Stimulated activated CD4-positive, alpha-beta T cell treated with anti-CD3 and anti-CD28 coated beads, Interleukin-1b, Interleukin-23, amount 100 ng/mL, for 48 hours (primary cell): Measurements from ENCODE around the gene ABO.
"Not testable (repeated sequence)": the region's sequence is repeated elsewhere in the genome, so short reads cannot be mapped to it uniquely, and the experiment has no call there.

ENCODE experiments used
- DNase-seq: peaks from one replicate; pipeline ENCODE4 v3.0.0-alpha.2; 2020

Gene ABO

DNA sequence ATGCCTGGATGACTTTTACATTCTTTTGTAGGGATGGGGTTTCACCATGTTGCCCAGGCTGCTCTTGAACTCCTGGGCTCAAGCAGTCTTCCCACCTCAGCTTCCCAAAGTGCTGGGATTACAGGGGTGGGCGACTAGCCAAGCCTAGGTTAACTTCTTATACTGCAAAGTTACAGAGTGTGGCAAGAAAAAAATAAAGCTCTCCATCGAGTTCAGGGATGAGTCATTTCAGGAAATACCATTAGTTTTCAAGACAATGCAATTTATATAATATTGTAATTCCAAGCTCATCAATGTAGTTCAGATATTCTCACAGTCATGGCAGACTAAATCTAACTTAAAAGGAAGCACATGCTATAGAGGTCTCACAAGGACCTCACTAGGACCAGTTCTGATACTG lies 11.5 kb upstream of the ABO start:
- no peak for DNase-seq

GRCh38 chr9:133285252-133285775 lies 10.3 kb upstream of the ABO start:
- no peak for DNase-seq

- DNase-seq = no peak
Observed at GRCh38 chr9:133284362-133284761, 9.4 kb upstream of the ABO start.

GRCh38 chr9:133283255-133284032 lies 8.4 kb upstream of the ABO start:
- not testable (repeated sequence) for DNase-seq

GRCh38 chr9:133282464-133283238 lies 7.7 kb upstream of the ABO start:
- no peak for DNase-seq

GRCh38 chr9:133280392-133280791 lies 5.4 kb upstream of the ABO start:
- no peak for DNase-seq

DNA sequence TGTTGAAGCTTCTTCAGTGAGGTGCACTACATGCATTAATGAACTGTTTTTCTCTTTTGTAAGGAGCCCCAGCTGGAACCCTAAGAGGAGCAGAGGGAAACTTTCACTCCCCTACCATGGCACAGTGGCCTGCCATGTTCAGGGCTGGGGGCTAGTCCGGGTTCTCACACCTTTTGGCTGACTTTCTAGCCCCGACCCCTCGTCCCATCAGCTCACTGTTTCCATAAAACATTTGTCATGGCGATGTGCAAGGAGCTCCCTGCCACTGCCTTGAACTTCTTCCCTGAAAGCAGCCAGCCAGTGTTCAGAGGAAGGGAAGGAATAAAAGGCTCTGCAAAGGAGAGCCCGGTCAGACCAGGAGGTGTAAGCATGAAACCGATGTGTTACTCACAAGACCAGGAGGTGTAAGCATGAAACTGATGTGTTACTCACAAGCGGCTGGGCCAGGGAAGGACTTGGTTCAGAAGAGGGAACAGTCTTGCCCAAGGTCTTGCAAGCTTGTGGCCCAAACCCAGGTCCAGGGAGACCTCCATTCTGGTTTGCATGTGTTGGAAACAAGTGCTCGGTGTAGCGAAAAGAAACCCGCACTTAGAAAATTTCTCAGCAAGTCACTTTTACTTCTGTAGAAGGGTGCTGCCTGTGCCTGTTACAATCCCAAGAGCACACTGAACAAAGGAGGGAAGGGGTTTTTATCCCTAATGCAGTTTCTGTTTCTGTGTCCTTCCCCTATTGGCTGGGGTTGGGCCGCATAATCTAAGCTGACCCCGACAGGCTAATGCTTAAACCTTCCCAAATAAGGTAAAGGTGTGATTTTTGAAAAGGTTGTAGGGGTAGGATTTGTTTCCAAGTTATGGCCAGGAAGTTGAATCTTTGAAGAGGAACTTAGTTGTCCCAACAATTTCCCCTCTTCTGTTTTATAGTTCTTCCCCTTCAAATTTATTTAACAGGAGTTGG lies 3.4 kb upstream of the ABO start:
- no peak for DNase-seq

DNA sequence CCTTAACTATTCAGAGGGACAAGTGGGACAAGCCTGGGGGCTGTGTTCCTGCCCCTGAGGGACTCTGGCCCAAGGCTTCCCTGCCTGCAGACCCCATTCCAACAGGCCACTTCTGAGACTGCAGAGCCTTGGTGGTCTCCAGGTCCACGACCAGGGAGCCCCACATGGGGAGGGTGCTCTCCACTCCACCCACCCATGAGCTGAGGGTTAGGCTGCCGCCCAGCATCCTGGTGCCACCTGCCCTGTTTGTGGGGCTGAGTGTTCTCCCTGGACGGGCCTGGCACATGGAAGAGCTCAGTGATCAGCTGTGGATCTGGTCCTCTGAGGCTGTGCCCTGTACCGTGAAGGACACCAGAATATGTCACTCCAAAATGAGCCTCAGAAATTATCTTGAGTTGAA lies 2.5 kb upstream of the ABO start:
- no peak for DNase-seq

GRCh38 chr9:133276923-133277322 lies 1.9 kb upstream of the ABO start:
- DNase-seq = no peak

- DNase-seq = no peak
Observed at GRCh38 chr9:133276001-133276884, 1.2 kb upstream of the ABO start.

DNA sequence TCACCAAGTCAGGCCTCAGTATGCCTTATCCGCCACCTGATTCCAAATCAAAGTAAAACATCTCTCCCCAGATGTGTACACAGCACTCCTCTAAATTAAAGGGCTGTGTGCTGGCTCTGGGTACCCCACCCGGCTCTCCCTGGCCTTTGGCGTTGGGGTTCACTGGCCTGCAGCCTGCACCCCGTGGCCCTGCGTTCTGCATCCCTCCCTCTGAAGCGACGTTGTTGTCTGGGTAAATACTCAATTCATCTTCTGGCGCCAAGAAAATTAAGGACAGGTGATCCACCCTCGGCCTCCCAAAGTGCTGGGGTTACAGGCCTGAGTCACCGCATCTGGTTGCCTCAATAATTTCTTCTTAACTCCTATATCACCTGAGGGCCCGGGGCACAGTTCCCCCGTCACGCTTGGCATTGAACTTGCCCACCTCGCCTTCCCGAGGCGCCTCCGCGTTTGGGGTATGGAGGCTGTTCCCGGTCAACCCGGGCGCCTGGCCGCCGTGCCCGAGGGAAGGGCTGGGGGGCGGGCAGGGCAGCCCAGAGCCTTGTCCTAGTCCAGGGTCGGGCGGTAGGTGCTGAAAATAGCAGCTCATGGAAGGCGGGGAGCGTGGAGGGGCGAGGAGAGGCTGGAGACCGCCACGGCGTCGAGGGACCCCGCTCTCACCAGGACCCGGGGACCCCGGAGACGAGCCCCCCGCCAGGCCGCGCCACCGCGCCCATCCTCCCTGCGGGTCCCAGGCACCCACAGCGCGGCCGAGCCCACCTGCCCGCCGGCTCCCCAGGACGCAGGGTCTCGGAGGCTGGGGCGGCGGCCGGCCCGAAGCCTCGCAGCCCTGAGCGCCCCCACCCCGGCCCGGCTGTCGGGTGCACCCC lies 531 bp downstream of the ABO start:
- no peak for DNase-seq

DNA sequence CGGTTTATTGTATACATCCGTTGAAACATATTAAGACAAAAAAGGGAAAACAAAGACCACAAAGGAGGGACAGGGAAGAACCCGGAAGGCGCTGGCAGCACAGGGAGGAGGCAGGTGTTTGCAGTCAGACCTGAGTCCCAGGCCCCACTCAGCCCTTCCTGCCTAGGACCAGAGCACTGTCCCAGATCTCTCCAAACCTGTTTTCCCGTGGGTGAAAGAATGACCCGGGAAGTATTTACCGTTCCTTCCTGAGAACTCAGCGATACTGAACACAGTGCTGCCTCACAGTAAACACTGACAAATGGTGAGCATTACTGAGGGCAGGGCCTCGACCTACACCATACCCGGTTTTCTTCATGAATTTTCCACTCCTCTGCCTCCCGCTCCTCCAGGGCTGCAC lies 1.2 kb downstream of the ABO start:
- no peak for DNase-seq

DNA sequence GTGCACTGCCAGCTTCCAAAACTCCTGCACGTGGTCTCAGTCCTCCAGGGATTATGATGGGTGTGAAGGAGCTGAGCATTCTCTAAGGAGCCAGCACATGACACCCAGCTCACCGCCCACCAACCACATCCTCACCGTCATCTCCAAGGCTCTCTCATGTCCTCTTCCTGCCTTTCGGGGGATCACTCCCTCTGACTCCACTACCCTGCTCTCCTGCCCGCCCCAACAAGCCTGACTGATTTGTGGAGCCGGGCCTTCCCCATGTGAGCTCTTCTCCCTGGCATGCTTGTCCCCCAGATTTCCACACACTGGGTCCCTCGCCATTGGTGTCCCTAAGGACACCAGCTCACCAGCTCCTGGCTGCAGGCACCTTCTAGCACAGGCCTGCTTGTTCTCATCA lies 1.9 kb downstream of the ABO start:
- no peak for DNase-seq

GRCh38 chr9:133269537-133270362 lies 5.3 kb downstream of the ABO start:
- DNase-seq = no peak

GRCh38 chr9:133269136-133269535 lies 5.9 kb downstream of the ABO start:
- not testable (repeated sequence) for DNase-seq

DNA sequence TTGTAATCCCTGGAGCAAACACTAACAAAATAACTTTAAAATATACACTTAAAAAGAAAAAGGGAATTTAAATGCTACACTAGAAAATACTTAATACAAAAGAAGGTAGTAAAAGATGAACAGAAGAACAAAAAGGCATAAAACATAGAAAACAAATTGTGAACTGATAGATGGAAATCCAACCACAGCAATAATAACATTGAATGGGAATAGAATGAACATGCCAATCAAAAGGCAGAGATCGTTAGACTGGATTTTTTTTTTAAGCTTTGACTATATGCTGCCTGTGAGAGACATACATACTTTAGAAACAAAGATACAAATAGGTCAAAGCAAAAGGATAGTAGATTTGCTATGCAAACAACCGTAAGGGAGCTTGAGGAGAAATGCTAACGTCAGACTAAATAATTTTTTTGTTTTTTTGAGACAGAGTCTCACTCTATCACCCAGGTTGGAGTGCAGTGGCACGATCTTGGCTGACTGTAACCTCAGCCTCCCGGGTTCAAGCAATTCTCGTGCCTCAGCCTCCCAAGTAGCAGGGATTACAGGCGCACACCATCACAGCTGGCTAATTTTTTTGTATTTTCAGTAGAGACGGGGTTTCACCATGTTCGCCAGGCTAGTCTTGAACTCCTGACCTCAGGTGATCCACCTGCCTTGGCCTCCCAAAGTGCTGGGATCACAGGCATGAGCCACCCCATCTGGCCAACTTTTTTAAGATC lies 6.5 kb downstream of the ABO start:
- DNase-seq = no peak

DNA sequence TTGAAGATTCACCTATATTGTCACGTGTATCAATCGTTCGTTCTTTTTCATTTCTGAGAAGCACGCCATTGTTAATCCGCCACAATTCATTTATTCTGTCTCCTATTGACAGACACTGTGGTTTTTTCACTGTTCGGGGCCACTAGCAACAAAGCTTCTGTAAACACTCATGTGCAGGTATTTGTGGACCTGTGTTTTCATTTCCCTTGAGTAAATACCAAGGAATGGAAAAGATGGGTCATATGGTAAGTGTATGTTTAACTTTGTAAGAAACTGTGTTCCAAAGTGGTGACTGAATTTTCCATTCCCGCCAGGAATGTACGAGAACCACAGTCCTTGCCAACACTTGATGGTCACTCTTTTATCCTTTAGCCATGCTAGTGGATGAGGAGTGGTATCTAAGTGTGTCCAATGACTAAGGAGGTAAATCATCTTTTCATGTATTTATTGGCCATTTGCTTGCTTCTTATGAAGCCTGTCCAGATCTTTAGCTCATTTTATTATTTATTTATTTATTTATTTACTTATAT lies 10.7 kb downstream of the ABO start:
- no peak for DNase-seq

DNA sequence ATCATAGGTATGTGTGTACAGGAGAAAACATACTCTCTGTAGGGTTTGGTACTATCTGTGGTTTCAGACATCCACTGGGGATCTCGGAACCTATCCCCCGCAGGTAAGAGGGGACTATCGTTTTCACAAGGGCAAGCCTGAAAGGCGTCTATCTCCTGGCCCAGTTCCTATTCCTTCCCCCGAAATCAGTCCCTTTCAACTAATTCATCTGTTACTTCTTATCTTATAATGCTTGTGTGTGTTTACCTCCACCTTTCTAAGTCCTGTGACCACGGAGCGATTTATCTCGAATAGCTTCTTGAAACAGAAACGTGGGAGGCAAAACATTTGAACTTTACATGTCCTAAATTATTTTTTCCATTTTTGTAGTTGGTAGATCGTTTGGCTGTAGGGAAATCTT lies 11.4 kb downstream of the ABO start:
- DNase-seq = no peak

- DNase-seq = no peak
Observed at GRCh38 chr9:133262226-133262625, 12.8 kb downstream of the ABO start.
